Fibroblast of lung (primary cell): ENCODE results near the gene C20orf96. TPM values are rescaled to one million over a fixed set of nuclear protein-coding genes. Genes with fewer than 3 reads are reported as not detected.
A peak's percentile ranks its signal among the peaks of the same experiment; 100 is the strongest.

Experiments used
- DNase-seq, 2 donors: peaks; one replicate each; pipeline versions ENCODE4 v3.0.0 to v3.0.0-alpha.2; 2010; ENCODE audit warnings: low read depth in 2 of 2
- H2AFZ ChIP-seq: 2 replicates; pipeline ENCODE4 v1.5.1; 2012; ENCODE audit warnings: low read length, control low read depth, inconsistent platforms
- H3K27ac ChIP-seq: 2 replicates; pipeline ENCODE4 v1.5.1; 2011; ENCODE audit warnings: low read length, control low read depth; ENCODE audit not compliant: insufficient read depth
- H3K27me3 ChIP-seq: 2 replicates; pipeline ENCODE4 v1.5.1; 2011; ENCODE audit warnings: mild to moderate bottlenecking, low read length; ENCODE audit not compliant: control insufficient read depth, insufficient read depth
- H3K36me3 ChIP-seq: 2 replicates; pipeline ENCODE4 v1.5.1; 2011; ENCODE audit warnings: low read length; ENCODE audit not compliant: control insufficient read depth, insufficient read depth
- H3K4me1 ChIP-seq: 2 replicates; pipeline ENCODE4 v1.5.1; 2011; ENCODE audit warnings: low read length; ENCODE audit not compliant: control insufficient read depth, insufficient read depth; ENCODE audit errors: extremely low read depth
- H3K4me2 ChIP-seq: 2 replicates; pipeline ENCODE4 v1.5.1; 2011; ENCODE audit warnings: low read length, control low read depth; ENCODE audit not compliant: insufficient read depth; ENCODE audit errors: extremely low read depth
- H3K4me3 ChIP-seq, 4 experiments: fragments of 200-600 bp in 1 of 4; sonication (generic) in 1 of 4; replicated peaks in 1 of 4; 2 replicates each; pipeline ENCODE4 v1.5.1; 2011 to 2016; ENCODE audit warnings: low read length in 4 of 4, low read depth in 3 of 4, mild to moderate bottlenecking in 3 of 4, control low read depth in 2 of 4, inconsistent platforms in 1 of 4, mixed read lengths in 1 of 4; ENCODE audit not compliant: insufficient read depth in 1 of 4; ENCODE audit errors: control extremely low read depth in 1 of 4
- H3K79me2 ChIP-seq: 2 replicates; pipeline ENCODE4 v1.5.1; 2012; ENCODE audit warnings: mild to moderate bottlenecking, low read length, inconsistent platforms; ENCODE audit not compliant: control insufficient read depth, insufficient read depth
- H3K9ac ChIP-seq: 2 replicates; pipeline ENCODE4 v1.5.1; 2011; ENCODE audit warnings: mild to moderate bottlenecking, low read length, control low read depth; ENCODE audit not compliant: insufficient read depth
- H3K9me3 ChIP-seq: 2 replicates; pipeline ENCODE4 v1.5.1; 2012; ENCODE audit warnings: low read depth, low read length; ENCODE audit not compliant: control insufficient read depth, insufficient read depth
- H4K20me1 ChIP-seq: 2 replicates; pipeline ENCODE4 v1.5.1; 2011; ENCODE audit warnings: low read length; ENCODE audit not compliant: control insufficient read depth, insufficient read depth; ENCODE audit errors: extremely low read depth
- CTCF ChIP-seq, 2 donors: IDR thresholded peaks in 1 of 2; conservative IDR thresholded peaks in 1 of 2; 1 replicate in 1 of 2; 2 replicates in 1 of 2; pipeline ENCODE4 v1.5.1; 2011 to 2012; ENCODE audit warnings: low read length in 2 of 2, control low read depth in 1 of 2, inconsistent platforms in 1 of 2, low read depth in 1 of 2, mild to moderate bottlenecking in 1 of 2
- EZH2 ChIP-seq: IDR thresholded peaks from 2 replicates; pipeline ENCODE4 v1.5.1; 2012; ENCODE audit warnings: low read length, control low read depth, mild to moderate bottlenecking; ENCODE audit errors: missing control alignments
- polyA plus RNA-seq, 2 donors: library from polyadenylated mRNA; depleted of rRNA in 1 of 2; stranded (reverse) in 1 of 2; unstranded in 1 of 2; fragments of >200 nt; gene quantifications; 2 replicates each; pipeline ENCODE4 v1.2.1, GENCODE V29; 2011 to 2012; ENCODE audit warnings: missing spikeins in 1 of 2
- total RNA-seq: library from RNA; depleted of rRNA; stranded (reverse); fragments of >200 nt; gene quantifications from 2 replicates; pipeline ENCODE4 v1.2.1, GENCODE V29; 2014

The C20orf96 gene
- total and polyA plus RNA-seq, 2 donors (not counting 1 experiment from before 2014, with no cell fraction given): 4.8 to 8.9 TPM

GRCh38 chr20:294602-295001 lies 4.1 kb upstream of the C20orf96 start:
- H3K4me3 ChIP-seq: no peak overlapping the region
- no peak overlapping the region for H2AFZ ChIP-seq
- no peaks in the 10 kb centered on the region for H3K27me3 ChIP-seq
- no peak overlapping the region for H3K27ac ChIP-seq
- no peak overlapping the region for H3K4me2 ChIP-seq
- no peaks in the 10 kb centered on the region for H3K36me3 ChIP-seq
- no peaks in the 10 kb centered on the region for H4K20me1 ChIP-seq
- no peak overlapping the region for H3K9ac ChIP-seq
- H3K79me2 ChIP-seq: peaks cover 23% of the 10 kb centered on the region
- peaks cover 10% of the 10 kb centered on the region for H3K4me1 ChIP-seq
- H3K9me3 ChIP-seq: no peaks in the 10 kb centered on the region
- no peak for DNase-seq
- TF ChIP-seq EZH2 (no peak), CTCF (conservative IDR thresholded peaks at IDR 0.05 in 1 of 2, IDR thresholded peaks at IDR 0.05 in 1 of 2; ENCODE audit: low read depth in 1 of 2, low read length in 2 of 2) (no peak)

GRCh38 chr20:289693-290083 lies 862 bp downstream of the C20orf96 start:
- peak overlapping the region; percentile 74 for H3K9ac ChIP-seq
- H3K79me2 ChIP-seq: no peaks in the 10 kb centered on the region
- H3K27ac ChIP-seq: peak overlapping the region; percentile 85
- TF ChIP-seq EZH2 (no peak), CTCF (conservative IDR thresholded peaks at IDR 0.05 in 1 of 2, IDR thresholded peaks at IDR 0.05 in 1 of 2; ENCODE audit: low read depth in 1 of 2, low read length in 2 of 2) (no peak)
- no peaks in the 10 kb centered on the region for H3K36me3 ChIP-seq
- DNase-seq: no peak
- H2AFZ ChIP-seq: peak overlapping the region; percentile 100
- H3K27me3 ChIP-seq: no peaks in the 10 kb centered on the region
- peak overlapping the region; percentile 80 for H3K4me2 ChIP-seq
- no peaks in the 10 kb centered on the region for H3K9me3 ChIP-seq
- no peaks in the 10 kb centered on the region for H4K20me1 ChIP-seq
- peak overlapping the region; percentile 88 to 99 (median 96) for H3K4me3 ChIP-seq
- peaks cover 13% of the 10 kb centered on the region for H3K4me1 ChIP-seq

- H3K9me3 ChIP-seq: no peaks in the 10 kb centered on the region
- TF ChIP-seq EZH2 (no peak), CTCF (conservative IDR thresholded peaks at IDR 0.05 in 1 of 2, IDR thresholded peaks at IDR 0.05 in 1 of 2; ENCODE audit: low read depth in 1 of 2, low read length in 2 of 2) (no peak)
- no peaks in the 10 kb centered on the region for H3K79me2 ChIP-seq
- H3K36me3 ChIP-seq: no peaks in the 10 kb centered on the region
- peak overlapping the region; percentile 88 to 99 (median 96) for H3K4me3 ChIP-seq
- H3K27ac ChIP-seq: no peak overlapping the region
- no peaks in the 10 kb centered on the region for H3K27me3 ChIP-seq
- H3K4me1 ChIP-seq: peaks cover 13% of the 10 kb centered on the region
- no peaks in the 10 kb centered on the region for H4K20me1 ChIP-seq
- no peak for DNase-seq
- H3K9ac ChIP-seq: no peak overlapping the region
- no peak overlapping the region for H2AFZ ChIP-seq
- no peak overlapping the region for H3K4me2 ChIP-seq
These were observed 1.4 kb downstream of the C20orf96 start for GRCh38 chr20:288956-289692.
